Neural cell (in vitro differentiated cells): Measurements from ENCODE around the gene ZNRF2. TPM values are rescaled to one million over a fixed set of nuclear protein-coding genes. Genes with fewer than 3 reads are reported as not detected.

Experiments
- H2AFZ ChIP-seq: fragments of 200-600, 300-800 bp; sonication (generic), shearing (Covaris generic); 2 replicates; pipeline ENCODE4 v1.6.0; 2014; ENCODE audit warnings: low read depth, mild to moderate bottlenecking, antibody characterized with exemption, low read length, moderate library complexity
- H3F3A ChIP-seq: fragments of 200-600 bp; shearing (Covaris generic); 2 replicates; pipeline ENCODE4 v1.6.1; 2016; ENCODE audit warnings: mild to moderate bottlenecking, moderate library complexity, mixed read lengths, antibody characterized with exemption, low read length; ENCODE audit not compliant: insufficient read depth, poor library complexity, severe bottlenecking
- H3K27ac ChIP-seq: fragments of 200-600, 300-800 bp; sonication (generic), shearing (Covaris generic); 2 replicates; pipeline ENCODE4 v1.5.1; 2014; ENCODE audit warnings: mild to moderate bottlenecking, low read length, moderate library complexity
- H3K27me3 ChIP-seq: fragments of 300-800, 200-600 bp; sonication (generic), shearing (Covaris generic); 2 replicates; pipeline ENCODE4 v1.6.0; 2014; ENCODE audit warnings: mild to moderate bottlenecking, low read depth, low read length, moderate library complexity; ENCODE audit not compliant: insufficient read depth
- H3K36me3 ChIP-seq: fragments of 300-800, 200-600 bp; sonication (generic), shearing (Covaris generic); 2 replicates; pipeline ENCODE4 v1.5.1; 2014; ENCODE audit warnings: mild to moderate bottlenecking, antibody characterized with exemption, low read length, moderate library complexity; ENCODE audit not compliant: insufficient read depth
- H3K4me2 ChIP-seq: fragments of 300-800, 200-600 bp; sonication (generic), shearing (Covaris generic); 2 replicates; pipeline ENCODE4 v1.6.0; 2014; ENCODE audit warnings: mild to moderate bottlenecking, low read length
- H3K4me3 ChIP-seq: fragments of 300-800, 200-600 bp; sonication (generic), shearing (Covaris generic); 2 replicates; pipeline ENCODE4 v1.5.1; 2014; ENCODE audit warnings: mild to moderate bottlenecking, low read length, moderate library complexity
- H3K79me2 ChIP-seq: fragments of 200-600 bp; shearing (Covaris generic); replicated peaks from 2 replicates; pipeline ENCODE4 v1.6.0; 2014; ENCODE audit warnings: mild to moderate bottlenecking, low read length, moderate library complexity; ENCODE audit not compliant: insufficient read depth
- H3K9ac ChIP-seq: fragments of 300-800, 200-600 bp; sonication (generic), shearing (Covaris generic); 2 replicates; pipeline ENCODE4 v1.6.1; 2016; ENCODE audit warnings: mild to moderate bottlenecking, low read length, mixed read lengths
- H3K9me2 ChIP-seq: fragments of 200-600 bp; shearing (Covaris generic); 2 replicates; pipeline ENCODE4 v1.6.1; 2016; ENCODE audit warnings: mild to moderate bottlenecking, low read length, mixed read lengths; ENCODE audit not compliant: insufficient read depth
- H3K9me3 ChIP-seq: fragments of 200-600, 300-800 bp; sonication (generic), shearing (Covaris generic); 2 replicates; pipeline ENCODE4 v1.6.1; 2016; ENCODE audit warnings: mild to moderate bottlenecking, mixed run types, low read length, moderate library complexity, mixed read lengths
- H4K20me1 ChIP-seq: fragments of 200-600 bp; shearing (Covaris generic); 2 replicates; pipeline ENCODE4 v1.6.1; 2016; ENCODE audit warnings: mild to moderate bottlenecking, mixed run types; ENCODE audit not compliant: insufficient read depth
- EP300 ChIP-seq: fragments of 450-650 bp; conservative IDR thresholded peaks from 2 replicates; pipeline ENCODE4 v1.6.1; 2014; ENCODE audit warnings: antibody characterized with exemption, mild to moderate bottlenecking, moderate library complexity; ENCODE audit not compliant: poor library complexity, severe bottlenecking
- EZH2 ChIP-seq: fragments of 200-600, 300-800 bp; shearing (Covaris generic), sonication (generic); IDR thresholded peaks from 2 replicates; pipeline ENCODE4 v1.6.1; 2014; ENCODE audit warnings: antibody characterized with exemption, low read length, borderline replicate concordance, mild to moderate bottlenecking; ENCODE audit not compliant: insufficient read depth, poor library complexity, severe bottlenecking
- MXI1 ChIP-seq: fragments of 450-650 bp; conservative IDR thresholded peaks from 2 replicates; pipeline ENCODE4 v1.6.1; 2014; ENCODE audit warnings: antibody characterized with exemption, mild to moderate bottlenecking; ENCODE audit not compliant: poor library complexity, severe bottlenecking
- POLR2AphosphoS5 ChIP-seq: IDR thresholded peaks from 2 replicates; pipeline ENCODE4 v1.6.1; 2012
- RAD21 ChIP-seq: fragments of 450-650 bp; conservative IDR thresholded peaks from 2 replicates; pipeline ENCODE4 v1.6.1; 2014; ENCODE audit warnings: antibody characterized with exemption, mild to moderate bottlenecking, moderate library complexity
- REST ChIP-seq: IDR thresholded peaks from 2 replicates; pipeline ENCODE4 v1.6.1; 2012; ENCODE audit warnings: borderline replicate concordance
- SMC3 ChIP-seq: fragments of 450-650 bp; conservative IDR thresholded peaks from 2 replicates; pipeline ENCODE4 v1.6.1; 2014; ENCODE audit warnings: antibody characterized with exemption, mild to moderate bottlenecking, moderate library complexity; ENCODE audit not compliant: poor library complexity
- TAF1 ChIP-seq: IDR thresholded peaks from 2 replicates; pipeline ENCODE4 v1.6.1; 2012; ENCODE audit warnings: low read depth
- polyA plus RNA-seq: library from polyadenylated mRNA; depleted of rRNA; stranded (reverse); fragments of >200 nt; gene quantifications from 2 replicates; pipeline ENCODE4 v1.2.3, GENCODE V29; 2014
- TF ChIP-seq, protein P1 (sequence below): fragments of 450-650 bp; IDR thresholded peaks from 2 replicates; pipeline ENCODE4 v1.5.1; 2014; ENCODE audit warnings: antibody characterized with exemption, mild to moderate bottlenecking, moderate library complexity; ENCODE audit not compliant: poor library complexity, severe bottlenecking

The ZNRF2 gene
- polyA plus RNA-seq, 1 donor from 2014 or later, result 12.2 TPM

GRCh38 chr7:30274641-30275040 lies 9.8 kb upstream of the ZNRF2 start:
- Histone ChIP-seq H3K27ac (no peak overlapping the region), H3K27me3 (no peaks in the 10 kb centered on the region), H3K9ac (no peak overlapping the region), H3F3A (no peaks in the 10 kb centered on the region), H3K36me3 (no peaks in the 10 kb centered on the region), H3K4me3 (no peak overlapping the region), H2AFZ (no peak overlapping the region), H3K9me2 (no peaks in the 10 kb centered on the region), H3K9me3 (no peaks in the 10 kb centered on the region), H4K20me1 (no peaks in the 10 kb centered on the region), H3K79me2 (no peaks in the 10 kb centered on the region), H3K4me2 (no peak overlapping the region)
- TF ChIP-seq, protein P1, sequence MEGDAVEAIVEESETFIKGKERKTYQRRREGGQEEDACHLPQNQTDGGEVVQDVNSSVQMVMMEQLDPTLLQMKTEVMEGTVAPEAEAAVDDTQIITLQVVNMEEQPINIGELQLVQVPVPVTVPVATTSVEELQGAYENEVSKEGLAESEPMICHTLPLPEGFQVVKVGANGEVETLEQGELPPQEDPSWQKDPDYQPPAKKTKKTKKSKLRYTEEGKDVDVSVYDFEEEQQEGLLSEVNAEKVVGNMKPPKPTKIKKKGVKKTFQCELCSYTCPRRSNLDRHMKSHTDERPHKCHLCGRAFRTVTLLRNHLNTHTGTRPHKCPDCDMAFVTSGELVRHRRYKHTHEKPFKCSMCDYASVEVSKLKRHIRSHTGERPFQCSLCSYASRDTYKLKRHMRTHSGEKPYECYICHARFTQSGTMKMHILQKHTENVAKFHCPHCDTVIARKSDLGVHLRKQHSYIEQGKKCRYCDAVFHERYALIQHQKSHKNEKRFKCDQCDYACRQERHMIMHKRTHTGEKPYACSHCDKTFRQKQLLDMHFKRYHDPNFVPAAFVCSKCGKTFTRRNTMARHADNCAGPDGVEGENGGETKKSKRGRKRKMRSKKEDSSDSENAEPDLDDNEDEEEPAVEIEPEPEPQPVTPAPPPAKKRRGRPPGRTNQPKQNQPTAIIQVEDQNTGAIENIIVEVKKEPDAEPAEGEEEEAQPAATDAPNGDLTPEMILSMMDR, result no peak
- TF ChIP-seq MXI1, result no peak
- TF ChIP-seq TAF1, result no peak
- no peak for TF ChIP-seq POLR2AphosphoS5
- TF ChIP-seq RAD21, result no peak
- no peak for TF ChIP-seq EZH2
- no peak for TF ChIP-seq EP300
- no peak for TF ChIP-seq REST
- TF ChIP-seq SMC3, result no peak

GRCh38 chr7:30276203-30276900 lies 8.0 kb upstream of the ZNRF2 start:
- Histone ChIP-seq H3K4me2 (no peak overlapping the region), H3K27me3 (no peaks in the 10 kb centered on the region), H3K27ac (no peak overlapping the region), H2AFZ (no peak overlapping the region), H3K79me2 (no peaks in the 10 kb centered on the region), H4K20me1 (no peaks in the 10 kb centered on the region), H3K4me3 (no peak overlapping the region), H3F3A (no peaks in the 10 kb centered on the region), H3K9me3 (no peaks in the 10 kb centered on the region), H3K9me2 (no peaks in the 10 kb centered on the region), H3K9ac (no peak overlapping the region), H3K36me3 (no peaks in the 10 kb centered on the region)
- TF ChIP-seq, protein P1, result peak; percentile 81
- peak; percentile 84 for TF ChIP-seq SMC3
- TF ChIP-seq MXI1, result no peak
- peak; percentile 83 for TF ChIP-seq RAD21
- TF ChIP-seq TAF1, result no peak
